Liver (tissue), 9 donors: ENCODE results near the gene NAV2. TPM values are rescaled to one million over a fixed set of nuclear protein-coding genes. Genes with fewer than 3 reads are reported as not detected.

Source experiments
- DNase-seq: peaks from one replicate; pipeline ENCODE4 v3.0.0-alpha.2; 2017; ENCODE audit warnings: low spot score
- H3K27ac ChIP-seq, 2 donors: one replicate each; pipeline ENCODE4 v1.7.0; 2013; ENCODE audit warnings: inconsistent platforms in 2 of 2, low read length in 2 of 2, control low read depth in 1 of 2, low read depth in 1 of 2, mild to moderate bottlenecking in 1 of 2
- H3K27me3 ChIP-seq, 4 donors: one replicate each; pipeline versions ENCODE4 v1.6.1 to v1.7.0; 2013; ENCODE audit warnings: low read length in 3 of 4, inconsistent platforms in 1 of 4, mild to moderate bottlenecking in 1 of 4, moderate library complexity in 1 of 4; ENCODE audit not compliant: control insufficient read depth in 4 of 4, insufficient read depth in 4 of 4
- H3K36me3 ChIP-seq, 4 donors: one replicate each; pipeline versions ENCODE4 v1.6.1 to v1.7.0; 2013; ENCODE audit warnings: low read length in 3 of 4, mild to moderate bottlenecking in 3 of 4, low read depth in 1 of 4, moderate library complexity in 1 of 4; ENCODE audit not compliant: control insufficient read depth in 4 of 4, insufficient read depth in 3 of 4
- H3K4me1 ChIP-seq, 4 donors: one replicate each; pipeline versions ENCODE4 v1.6.1 to v1.7.0; 2013; ENCODE audit warnings: low read length in 3 of 4, mild to moderate bottlenecking in 3 of 4, moderate library complexity in 1 of 4; ENCODE audit not compliant: control insufficient read depth in 4 of 4, insufficient read depth in 4 of 4
- H3K4me3 ChIP-seq, 3 donors: one replicate each; pipeline versions ENCODE4 v1.6.1 to v1.7.0; 2013; ENCODE audit warnings: low read length in 3 of 3, control low read depth in 1 of 3, low read depth in 1 of 3, mild to moderate bottlenecking in 1 of 3
- H3K9ac ChIP-seq, 2 donors: one replicate each; pipeline ENCODE4 v1.7.0; 2013; ENCODE audit warnings: low read length in 2 of 2, mild to moderate bottlenecking in 2 of 2, moderate library complexity in 2 of 2, control low read depth in 1 of 2, low read depth in 1 of 2
- H3K9me3 ChIP-seq, 4 donors: one replicate each; pipeline versions ENCODE4 v1.6.1 to v1.7.0; 2013; ENCODE audit warnings: low read length in 3 of 4; ENCODE audit not compliant: control insufficient read depth in 4 of 4
- CTCF ChIP-seq: fragments of 150-350 bp; IDR thresholded peaks from 2 replicates; pipeline ENCODE4 v1.5.1; 2017; ENCODE audit warnings: improper control_type of control experiment, low read depth, low read length; ENCODE audit not compliant: missing input control
- EGR1 ChIP-seq, 2 donors: IDR thresholded peaks; 2 replicates each; pipeline ENCODE4 v1.6.1; 2016 to 2018; ENCODE audit warnings: antibody characterized with exemption in 2 of 2, low read depth in 2 of 2
- FOXA1 ChIP-seq: IDR thresholded peaks from 2 replicates; pipeline ENCODE4 v1.6.1; 2016; ENCODE audit warnings: antibody characterized with exemption
- FOXA2 ChIP-seq: IDR thresholded peaks from 2 replicates; pipeline ENCODE4 v1.6.1; 2016; ENCODE audit warnings: antibody characterized with exemption
- GABPA ChIP-seq, 2 donors: IDR thresholded peaks in 1 of 2; conservative IDR thresholded peaks in 1 of 2; 2 replicates each; pipeline ENCODE4 v1.6.1; 2016; ENCODE audit warnings: antibody characterized with exemption in 2 of 2, mild to moderate bottlenecking in 1 of 2, moderate library complexity in 1 of 2
- HNF4A ChIP-seq, 2 donors: conservative IDR thresholded peaks; 2 replicates each; pipeline ENCODE4 v1.6.1; 2016; ENCODE audit warnings: antibody characterized with exemption in 2 of 2, mild to moderate bottlenecking in 2 of 2
- HNF4G ChIP-seq: IDR thresholded peaks from 2 replicates; pipeline ENCODE4 v1.6.1; 2016; ENCODE audit warnings: antibody characterized with exemption
- JUND ChIP-seq, 2 donors: IDR thresholded peaks; 2 replicates each; pipeline ENCODE4 v1.6.1; 2016; ENCODE audit warnings: antibody characterized with exemption in 2 of 2
- RXRA ChIP-seq, 2 donors: IDR thresholded peaks; 2 replicates each; pipeline ENCODE4 v1.6.1; 2017 to 2018; ENCODE audit warnings: antibody characterized with exemption in 2 of 2, mild to moderate bottlenecking in 1 of 2
- SP1 ChIP-seq: IDR thresholded peaks from 2 replicates; pipeline ENCODE4 v1.6.1; 2018; ENCODE audit warnings: antibody characterized with exemption, mild to moderate bottlenecking
- TAF1 ChIP-seq: conservative IDR thresholded peaks from 2 replicates; pipeline ENCODE4 v1.6.1; 2016; ENCODE audit warnings: antibody characterized with exemption, mild to moderate bottlenecking
- YY1 ChIP-seq: IDR thresholded peaks from 2 replicates; pipeline ENCODE4 v1.6.1; 2016; ENCODE audit warnings: antibody characterized with exemption, mild to moderate bottlenecking
- ZBTB33 ChIP-seq: IDR thresholded peaks from 2 replicates; pipeline ENCODE4 v1.6.1; 2016; ENCODE audit warnings: antibody characterized with exemption
- WGBS: extraction: QIAGEN DNeasy Blood & Tissue Kit; methylation state at CpG from one replicate; pipeline ENCODE4 v1.1.7; 2013; 5-methylcytosine and 5-hydroxymethylcytosine counted together
- polyA plus RNA-seq, 2 donors: library from polyadenylated mRNA; stranded (reverse) in 1 of 2; unstranded in 1 of 2; fragments of 200-250 nt in 1 of 2; fragments of >200 nt in 1 of 2; fragmentation: Nextera tagmentation in 1 of 2; extraction: Ambion mirVana in 1 of 2; gene quantifications; one replicate each; pipeline versions ENCODE4 v1.2.1 to v1.2.3, GENCODE V29; 2013 to 2015
- total RNA-seq, 2 donors: library from RNA; depleted of rRNA; stranded (reverse); fragments of >200 nt; gene quantifications; one replicate each; pipeline ENCODE4 v1.2.3, GENCODE V29; 2014
- TF ChIP-seq, protein P1 (sequence below): IDR thresholded peaks from 2 replicates; pipeline ENCODE4 v1.6.1; 2016; ENCODE audit warnings: antibody characterized with exemption
- TF ChIP-seq, protein P2 (sequence below): IDR thresholded peaks from 2 replicates; pipeline ENCODE4 v1.6.1; 2016; ENCODE audit warnings: antibody characterized with exemption
- donor health status: healthy.
- donor health status: healthy.
- donor health status: healthy.
- donor health status: healthy.
- donor health status: healthy.

The NAV2 gene
- total and polyA plus RNA-seq, 4 donors, result 6.3 to 20.5 (median 11.6) TPM

DNA sequence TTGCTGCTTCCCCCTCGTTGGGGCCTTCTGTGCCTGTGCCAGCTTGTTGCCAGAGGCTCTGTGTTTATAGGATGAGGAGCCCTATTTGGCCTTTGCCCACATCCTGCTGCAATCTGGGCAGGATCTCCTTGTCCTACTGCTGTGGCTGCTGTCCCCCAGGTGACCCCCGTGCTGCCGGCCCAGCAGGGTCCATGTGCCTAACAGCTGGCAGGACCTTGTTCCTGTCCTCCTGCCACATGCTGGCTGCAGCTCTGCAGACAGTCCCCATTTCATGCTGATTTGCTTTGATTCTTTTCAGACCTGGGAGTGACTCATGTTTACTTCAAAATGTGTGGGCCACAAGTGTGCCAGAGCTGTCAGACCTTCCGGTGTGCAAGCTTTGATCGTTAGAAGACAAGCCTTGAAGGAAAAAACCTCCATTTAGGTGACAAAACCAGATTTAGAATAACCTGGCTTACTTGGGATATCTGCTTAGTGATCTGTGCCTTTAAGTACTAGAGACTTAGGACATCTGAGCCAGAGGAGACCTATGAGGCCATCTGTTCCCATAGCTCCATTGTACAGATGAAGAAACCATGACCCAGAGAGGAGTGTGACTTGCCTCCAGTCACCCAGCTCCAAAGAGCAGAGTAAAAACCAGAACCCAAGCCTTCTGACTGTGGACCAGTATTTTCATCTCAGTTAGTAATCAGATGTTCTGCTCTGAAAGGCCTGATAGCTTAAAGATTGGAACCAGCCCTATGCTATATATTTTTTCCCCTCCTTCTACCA lies 11.1 kb downstream of the NAV2 start (continued):
- TF ChIP-seq RXRA (IDR thresholded peaks at IDR 0.05) (peak; percentile 92 to 95), EGR1 (IDR thresholded peaks at IDR 0.05; ENCODE audit: low read depth in 2 of 2) (no peak), CTCF (no peak), JUND (IDR thresholded peaks at IDR 0.05) (peak; percentile 60 to 78), FOXA1 (no peak), GABPA (IDR thresholded peaks at IDR 0.05 in 1 of 2, conservative IDR thresholded peaks at IDR 0.05 in 1 of 2) (peak in 1 of 2 donors; percentile 11), FOXA2 (no peak), TAF1 (no peak)

- H3K9ac ChIP-seq, result no peak overlapping the region
- H3K27ac ChIP-seq, result no peak overlapping the region
- 92% methylated on average over 2 of the region's 2 CpGs for WGBS
- no peak overlapping the region for H3K4me3 ChIP-seq
- no peaks in the 10 kb centered on the region for H3K36me3 ChIP-seq
- H3K9me3 ChIP-seq, result no peaks in the 10 kb centered on the region
- no peak for DNase-seq
- no peaks in the 10 kb centered on the region for H3K27me3 ChIP-seq
- TF ChIP-seq HNF4A (conservative IDR thresholded peaks at IDR 0.05) (no peak), YY1 (no peak), FOXA2 (no peak), EGR1 (IDR thresholded peaks at IDR 0.05; ENCODE audit: low read depth in 2 of 2) (no peak), ZBTB33 (no peak), FOXA1 (no peak), TAF1 (no peak), JUND (IDR thresholded peaks at IDR 0.05) (no peak), HNF4G (no peak), GABPA (IDR thresholded peaks at IDR 0.05 in 1 of 2, conservative IDR thresholded peaks at IDR 0.05 in 1 of 2) (no peak)
- TF ChIP-seq, protein P1, sequence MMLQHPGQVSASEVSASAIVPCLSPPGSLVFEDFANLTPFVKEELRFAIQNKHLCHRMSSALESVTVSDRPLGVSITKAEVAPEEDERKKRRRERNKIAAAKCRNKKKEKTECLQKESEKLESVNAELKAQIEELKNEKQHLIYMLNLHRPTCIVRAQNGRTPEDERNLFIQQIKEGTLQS, result no peak
- H3K4me1 ChIP-seq, result peaks cover 2 to 8% (median 4%) of the 10 kb centered on the region in 4 donors
Measured at GRCh38 chr11:19724765-19725164, 12.1 kb downstream of the NAV2 start.

DNA sequence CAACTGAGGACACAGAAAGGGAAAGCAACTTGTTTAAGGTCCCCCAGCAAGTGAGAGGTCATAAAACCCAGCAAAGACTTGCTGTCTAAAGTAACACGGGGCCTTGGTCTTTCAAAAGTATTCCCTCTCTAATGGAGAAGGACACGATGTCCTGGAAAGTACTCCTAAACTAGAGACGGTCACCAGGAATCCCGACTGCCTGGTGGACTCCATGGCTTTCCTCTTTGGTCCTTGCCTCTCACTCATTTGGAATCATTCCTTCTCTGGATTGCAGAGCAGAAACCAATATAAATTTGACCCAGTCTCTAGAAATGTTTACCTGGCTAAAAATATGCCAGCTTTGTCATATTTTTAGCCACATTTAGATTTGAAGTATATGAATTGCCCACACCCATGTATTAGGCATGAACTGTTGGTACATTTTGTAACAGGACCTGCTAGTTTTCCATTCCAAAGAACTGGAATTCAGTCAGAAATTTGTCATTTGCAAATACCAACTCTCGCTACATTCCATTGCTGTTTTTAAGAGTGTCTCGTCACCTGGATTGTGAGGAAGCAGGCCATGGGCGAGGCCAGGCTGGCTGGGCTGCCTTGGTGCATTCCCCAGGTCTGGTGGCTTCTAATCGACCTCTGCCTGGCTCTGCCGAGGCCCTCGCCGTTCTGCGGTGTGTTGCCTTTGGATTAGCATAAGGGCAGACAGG lies 12.9 kb downstream of the NAV2 start:
- Histone ChIP-seq H3K4me1 (peaks cover 2 to 8% (median 4%) of the 10 kb centered on the region in 4 donors), H3K27ac (no peak overlapping the region), H3K36me3 (no peaks in the 10 kb centered on the region), H3K27me3 (no peaks in the 10 kb centered on the region), H3K9ac (no peak overlapping the region), H3K4me3 (no peak overlapping the region), H3K9me3 (no peaks in the 10 kb centered on the region)
- 90% methylated on average over 12 of the region's 12 CpGs for WGBS
- no peak for DNase-seq
- TF ChIP-seq, protein P2, sequence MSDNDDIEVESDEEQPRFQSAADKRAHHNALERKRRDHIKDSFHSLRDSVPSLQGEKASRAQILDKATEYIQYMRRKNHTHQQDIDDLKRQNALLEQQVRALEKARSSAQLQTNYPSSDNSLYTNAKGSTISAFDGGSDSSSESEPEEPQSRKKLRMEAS, result no peak
- TF ChIP-seq SP1, result peak; percentile 16
